Activated naive CD4-positive, alpha-beta T cell treated with anti-CD3 and anti-CD28 coated beads, Interleukin-2, amount 50 U/mL, for 24 hours (primary cell): ENCODE data around the gene ADRM1.

Experiments used
- H3K27ac Mint-ChIP-seq: one replicate; pipeline ENCODE4 v1.8.0; 2021; ENCODE audit warnings: mild to moderate bottlenecking, mixed read lengths
- H3K27me3 Mint-ChIP-seq: one replicate; pipeline ENCODE4 v1.8.0; 2021; ENCODE audit warnings: mixed read lengths
- H3K36me3 Mint-ChIP-seq: one replicate; pipeline ENCODE4 v1.8.0; 2021; ENCODE audit warnings: mixed read lengths
- H3K4me1 Mint-ChIP-seq: one replicate; pipeline ENCODE4 v1.8.0; 2021; ENCODE audit warnings: mixed read lengths
- H3K4me3 Mint-ChIP-seq: one replicate; pipeline ENCODE4 v1.8.0; 2021; ENCODE audit warnings: mild to moderate bottlenecking, mixed read lengths
- H3K9me3 Mint-ChIP-seq: one replicate; pipeline ENCODE4 v1.8.0; 2021; ENCODE audit warnings: mixed read lengths

Gene ADRM1

GRCh38 chr20:62355878-62356588 is 53.2 kb downstream of the ADRM1 start:
- Mint-ChIP-seq H3K36me3 (no peaks in the 10 kb centered on the region), H3K4me3 (no peak overlapping the region), H3K4me1 (no peaks in the 10 kb centered on the region), H3K27me3 (no peaks in the 10 kb centered on the region), H3K27ac (no peak overlapping the region), H3K9me3 (no peaks in the 10 kb centered on the region)

- Mint-ChIP-seq H3K4me3 (no peak overlapping the region), H3K4me1 (no peaks in the 10 kb centered on the region), H3K36me3 (no peaks in the 10 kb centered on the region), H3K27ac (no peak overlapping the region), H3K9me3 (no peaks in the 10 kb centered on the region), H3K27me3 (no peaks in the 10 kb centered on the region)
Measured at GRCh38 chr20:62356589-62357186, 53.9 kb downstream of the ADRM1 start.

GRCh38 chr20:62357187-62357667 is 54.4 kb downstream of the ADRM1 start:
- Mint-ChIP-seq H3K4me3 (no peak overlapping the region), H3K27ac (no peak overlapping the region), H3K9me3 (no peaks in the 10 kb centered on the region), H3K36me3 (no peaks in the 10 kb centered on the region), H3K27me3 (no peaks in the 10 kb centered on the region), H3K4me1 (no peaks in the 10 kb centered on the region)

- no peak overlapping the region for H3K27ac Mint-ChIP-seq
- no peaks in the 10 kb centered on the region for H3K36me3 Mint-ChIP-seq
- no peaks in the 10 kb centered on the region for H3K27me3 Mint-ChIP-seq
- no peaks in the 10 kb centered on the region for H3K9me3 Mint-ChIP-seq
- H3K4me3 Mint-ChIP-seq: no peak overlapping the region
- H3K4me1 Mint-ChIP-seq: no peaks in the 10 kb centered on the region
Measured at GRCh38 chr20:62357681-62358080, 54.9 kb downstream of the ADRM1 start.
